NCI-H146 (cell line): ENCODE results near the gene USP36.
"Not testable (repeated sequence)": the region's sequence is repeated elsewhere in the genome, so short reads cannot be mapped to it uniquely, and the experiment has no call there.

ENCODE experiments used
- DNase-seq: peaks from one replicate; lab custom pipeline; 2025; lab: John Stamatoyannopoulos, UW

The USP36 gene

DNA sequence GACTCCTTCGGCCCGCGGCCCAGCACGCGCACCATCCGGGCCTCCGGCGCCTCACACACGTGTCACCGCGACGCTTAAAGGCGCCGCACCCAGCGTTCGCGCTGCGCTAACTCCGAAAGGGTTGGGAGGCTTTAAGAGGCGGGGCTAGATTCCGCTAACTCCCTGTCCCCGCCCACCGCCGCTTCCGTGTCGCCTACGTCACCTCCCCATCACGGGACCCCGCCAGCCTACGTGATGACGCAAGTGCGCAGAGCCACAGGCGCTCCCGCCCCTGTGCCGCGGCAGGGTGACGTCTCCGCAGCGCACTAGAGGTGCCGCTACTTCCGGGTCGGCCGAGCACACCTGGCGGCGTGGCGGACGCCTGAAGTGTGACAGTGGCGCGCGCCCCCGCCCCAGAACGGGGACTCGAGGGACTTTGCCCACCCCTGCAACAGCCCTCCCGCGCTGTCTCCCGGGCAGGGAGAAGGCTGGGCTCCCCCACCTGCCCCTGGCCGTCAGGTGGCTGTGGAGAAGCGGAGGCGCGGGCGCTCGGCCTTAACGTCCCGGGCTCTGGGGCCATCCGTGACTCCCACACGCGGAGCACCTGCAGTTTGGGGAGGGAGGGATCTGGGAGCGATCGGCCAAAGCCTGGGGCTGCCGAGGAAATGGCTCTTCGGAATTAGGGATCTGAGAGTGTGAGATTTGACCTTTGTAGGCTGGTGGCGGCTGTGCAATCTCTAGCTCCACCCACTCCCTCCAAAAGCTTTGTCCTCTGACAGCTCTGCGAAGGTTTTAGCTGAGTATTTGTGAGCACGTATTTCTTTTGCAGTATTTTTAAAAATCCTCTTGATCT lies at the start of gene USP36:
USP36 (minus strand) TSS at position 35 of the 832 bp plus-strand sequence. CDS start 4,451 bp downstream, outside the sequence.
- DNase-seq, result peak; percentile 99

DNA sequence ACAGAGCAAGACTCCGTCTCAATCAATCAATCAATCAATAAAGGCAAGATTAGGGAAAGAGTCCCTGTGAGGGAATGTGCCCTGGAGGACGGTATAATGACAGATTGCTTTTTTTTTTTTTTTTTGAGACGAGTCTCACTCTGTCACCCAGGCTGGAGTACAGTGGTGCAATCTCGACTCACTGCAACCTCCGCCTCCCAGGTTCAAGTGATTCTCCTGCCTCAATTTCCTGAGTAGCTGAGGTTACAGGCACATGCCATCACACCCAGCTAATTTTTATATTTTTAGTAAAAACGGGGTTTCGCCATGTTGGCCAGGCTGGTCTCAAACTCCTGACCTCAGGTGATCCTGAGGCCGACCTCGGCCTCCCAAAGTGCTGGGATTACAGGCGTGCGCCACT lies 49.5 kb upstream of the USP36 start:
- not testable (repeated sequence) for DNase-seq

DNA sequence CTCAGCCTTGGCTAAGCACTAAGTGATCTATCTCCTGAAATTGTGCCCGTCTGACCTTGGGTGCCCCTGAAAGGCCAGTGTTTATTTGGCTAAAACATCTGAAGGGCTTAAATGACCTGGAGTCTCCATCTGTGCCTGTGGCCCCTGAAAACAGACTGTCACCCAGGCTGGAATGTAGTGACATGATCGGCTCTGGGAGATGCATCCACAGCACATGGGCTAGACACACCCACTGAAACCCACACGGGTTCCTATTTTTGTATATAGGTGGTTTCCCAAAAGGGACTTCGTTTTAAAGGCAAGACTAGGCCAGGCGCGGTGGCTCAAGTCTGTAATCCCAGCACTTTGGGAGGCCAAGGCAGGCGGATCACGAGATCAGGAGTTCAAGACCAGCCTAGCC lies 48.9 kb upstream of the USP36 start:
- no peak for DNase-seq

DNA sequence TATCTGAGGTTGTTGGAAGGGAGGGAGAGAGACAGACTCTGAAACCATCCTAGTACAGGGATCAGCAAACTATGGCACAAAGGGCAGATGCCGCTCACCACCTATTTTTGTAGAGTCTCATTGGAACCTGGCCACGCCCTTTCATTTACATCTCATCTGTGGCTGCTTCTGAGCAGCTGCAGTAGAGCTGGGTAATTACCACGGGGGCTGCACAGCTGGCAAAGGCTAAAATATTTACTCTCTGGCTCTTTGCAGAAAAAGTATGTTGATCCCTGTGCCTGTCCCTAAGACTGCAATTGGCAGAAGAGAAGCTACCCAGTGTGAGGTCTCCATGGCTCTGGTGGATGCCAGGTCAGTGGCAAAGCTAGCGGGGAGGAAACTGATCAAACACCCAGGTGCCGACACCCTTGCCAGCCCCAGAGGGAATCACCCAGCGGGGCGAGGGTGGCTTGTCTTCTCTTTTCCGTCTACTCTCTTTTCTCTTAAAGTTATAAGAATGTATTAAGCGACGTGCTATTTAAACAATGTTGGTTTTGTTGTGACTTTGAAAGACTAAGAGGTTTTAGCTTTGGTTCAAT lies 48.4 kb upstream of the USP36 start:
- DNase-seq, result peak; percentile 8

DNA sequence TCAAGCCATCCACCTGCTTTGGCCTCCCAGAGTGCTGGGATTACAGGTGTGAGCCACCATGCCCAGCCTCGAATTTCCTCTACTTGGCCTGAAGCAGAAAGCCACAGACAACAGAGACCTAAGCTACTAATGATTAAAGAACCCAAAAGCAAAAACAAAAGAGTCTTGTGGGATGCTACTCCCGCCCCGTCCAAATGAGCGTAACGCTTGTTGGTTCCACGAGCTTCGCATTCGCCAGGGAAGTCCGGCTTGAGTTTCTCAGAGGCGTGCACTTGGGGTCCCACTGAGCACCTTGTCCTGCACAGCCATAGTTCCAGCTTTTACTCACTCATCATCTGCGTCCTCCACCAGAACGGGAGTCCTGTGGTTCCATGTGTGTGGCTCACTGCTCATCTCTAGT lies 46.3 kb upstream of the USP36 start:
- no peak for DNase-seq

DNA sequence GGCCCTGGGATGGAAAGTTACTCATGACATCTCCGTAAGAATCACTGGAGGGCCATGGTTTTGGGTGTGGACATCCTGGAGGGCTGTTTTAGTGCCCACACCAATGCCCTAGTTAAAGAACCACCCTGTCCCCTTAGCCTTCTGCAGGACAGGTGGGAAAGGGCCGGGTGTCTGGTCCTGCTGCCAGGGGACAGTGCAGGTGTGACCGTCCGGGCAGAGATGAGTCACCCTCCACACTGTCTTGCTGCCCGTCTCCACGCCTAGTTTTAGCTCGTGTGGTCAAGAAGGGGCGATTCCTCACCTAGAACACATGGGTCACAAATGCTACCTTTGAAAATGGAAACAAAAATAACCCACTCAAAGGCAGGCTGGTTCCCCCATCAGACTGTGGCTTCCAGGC lies 45.3 kb upstream of the USP36 start:
- DNase-seq, result no peak

DNA sequence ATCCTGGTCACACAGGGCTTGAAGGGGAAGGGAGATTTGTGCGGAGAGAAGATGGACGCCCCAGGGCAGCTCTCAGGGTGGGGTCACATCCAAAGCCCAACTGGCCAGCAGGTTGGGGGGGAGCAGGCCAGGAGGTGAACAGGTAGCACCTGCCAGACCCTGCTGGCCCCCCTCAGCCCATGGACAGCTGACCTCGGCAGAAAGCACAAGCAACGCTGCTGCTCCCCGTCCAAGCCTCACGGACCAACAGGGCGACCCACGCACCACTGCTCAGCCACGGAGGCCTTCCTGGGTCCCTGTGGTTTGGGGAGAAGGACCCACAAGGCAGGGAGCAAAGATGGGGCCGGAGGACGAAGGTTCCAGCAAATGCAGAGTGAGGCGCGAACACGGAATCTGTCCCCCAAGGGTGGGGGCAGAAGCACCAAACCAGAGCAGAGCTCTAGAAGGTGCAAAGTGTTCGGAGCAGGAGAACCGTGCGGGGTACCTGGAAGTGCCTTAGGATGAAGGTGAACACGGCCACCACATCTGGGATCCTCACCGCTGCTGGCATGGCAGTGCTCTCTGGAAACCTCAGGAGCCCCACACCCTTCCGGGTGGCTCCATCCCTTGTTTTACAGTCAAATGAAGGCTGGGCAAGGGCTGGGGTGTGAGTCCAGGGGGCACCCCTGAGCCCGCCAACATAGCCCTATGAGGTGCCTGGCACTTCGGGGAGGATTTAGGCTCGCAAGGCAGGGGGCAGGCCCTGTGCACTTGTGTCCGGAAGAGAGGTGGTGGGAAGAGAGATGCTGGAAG lies 44.5 kb upstream of the USP36 start:
- no peak for DNase-seq

DNA sequence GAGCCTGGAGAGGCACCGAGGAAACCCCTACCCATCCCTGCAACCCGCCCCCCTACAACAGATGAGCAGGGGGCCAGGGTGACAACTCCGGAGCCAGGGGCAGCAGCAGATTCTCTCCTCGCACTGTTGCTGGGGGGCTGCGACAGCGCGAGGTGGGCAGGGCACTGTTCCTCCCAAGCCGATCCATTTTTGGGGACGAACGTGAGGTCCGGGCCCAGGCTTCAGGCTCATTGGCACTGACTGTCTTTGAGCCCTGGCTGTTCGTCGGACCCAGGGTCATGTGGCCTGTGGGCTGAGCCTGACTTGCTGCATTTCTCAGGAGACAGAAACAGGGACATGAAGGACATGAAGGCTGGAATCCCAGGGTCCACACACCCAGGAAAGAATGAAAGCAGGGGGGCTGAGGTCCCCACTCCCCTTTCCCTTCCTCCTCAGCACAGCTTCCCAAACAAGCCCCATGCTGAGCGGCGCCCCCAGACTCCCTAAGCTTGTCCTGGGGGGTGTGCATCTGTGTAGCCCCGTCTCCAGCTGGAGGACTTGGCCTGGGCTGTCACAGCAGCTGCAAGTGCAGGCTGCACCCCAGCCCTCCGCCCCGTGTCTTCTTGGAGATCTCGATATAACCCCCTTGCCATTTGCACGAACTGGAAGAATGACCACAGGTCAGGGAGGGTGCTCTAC lies 43.7 kb upstream of the USP36 start:
- no peak for DNase-seq

DNA sequence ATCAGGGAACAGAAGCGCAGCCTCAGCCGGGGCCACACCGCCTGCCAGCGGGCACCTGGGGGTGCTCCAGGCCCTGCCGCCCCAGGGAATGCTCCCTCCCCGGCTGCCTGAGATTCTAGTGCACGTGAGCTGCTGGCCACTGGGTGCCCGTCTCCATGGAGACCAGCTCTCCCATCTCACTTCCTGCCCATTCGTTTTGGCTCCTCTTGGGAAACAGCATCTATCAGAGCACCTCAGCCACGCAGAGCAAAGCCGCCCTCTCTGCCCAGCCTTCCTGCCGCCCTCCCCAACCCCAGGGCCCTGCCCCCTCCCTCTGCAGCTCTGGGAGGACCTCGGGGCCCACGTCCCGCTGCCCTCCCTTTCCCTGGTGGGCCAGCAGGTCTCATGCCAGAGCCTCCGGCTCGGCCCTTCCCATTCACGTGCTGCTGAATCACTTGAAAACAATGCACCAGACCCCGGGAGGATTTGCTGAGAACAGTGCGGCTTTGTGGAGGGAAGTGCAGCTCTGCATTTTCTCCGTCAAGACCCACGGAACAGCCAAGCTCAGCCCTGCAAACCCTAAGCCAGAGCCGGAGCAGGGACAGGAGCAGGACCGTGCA lies 43.0 kb upstream of the USP36 start:
- DNase-seq, result peak; percentile 77

DNA sequence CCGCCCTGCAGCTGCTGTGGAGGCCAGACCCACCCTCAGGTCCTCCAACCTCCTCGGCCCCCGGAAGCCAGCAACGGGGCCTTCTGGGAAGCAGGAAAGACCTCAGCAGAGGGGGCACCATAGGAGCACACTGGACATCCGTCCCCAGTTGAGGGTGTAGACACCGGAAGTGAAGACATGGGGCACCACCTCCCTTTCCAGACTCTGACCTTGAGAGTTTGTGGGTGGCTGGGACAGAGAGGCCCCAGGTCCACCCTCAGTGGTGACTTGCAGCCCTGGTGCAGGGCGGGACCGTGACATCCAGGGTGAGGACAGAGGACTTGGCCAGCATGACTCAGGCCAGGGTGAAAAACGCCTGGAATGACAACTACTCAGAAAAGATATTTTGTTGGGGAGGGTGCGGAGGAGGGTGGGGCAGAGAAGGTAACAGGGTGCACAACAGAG lies 42.5 kb upstream of the USP36 start:
- no peak for DNase-seq

DNA sequence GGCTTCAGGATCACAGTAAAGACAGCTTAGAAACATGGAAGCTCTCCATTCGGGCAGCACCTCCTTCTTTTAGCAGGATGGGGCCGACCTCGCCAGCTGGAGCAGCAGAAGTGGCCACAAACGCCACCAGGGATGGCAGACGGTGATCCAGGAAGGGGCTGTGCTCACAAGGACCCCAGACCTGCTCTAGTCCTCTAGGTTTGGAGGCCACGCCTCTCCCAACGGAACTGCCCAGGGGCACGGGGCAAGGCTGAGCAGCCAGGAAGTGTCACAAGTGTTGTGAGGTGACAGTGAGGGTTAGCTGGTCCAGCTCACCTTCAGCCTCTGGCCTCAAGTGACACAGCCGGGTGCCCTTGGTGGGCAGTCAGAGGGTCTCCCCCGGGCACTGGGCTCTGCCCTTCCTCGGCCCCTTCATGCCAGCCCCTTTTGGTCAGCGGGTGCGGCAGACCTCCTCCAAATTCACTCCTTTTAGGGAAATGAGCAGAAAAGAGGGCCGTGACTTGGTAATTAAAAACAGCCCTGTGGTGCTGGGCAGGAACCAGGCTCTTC lies 42.0 kb upstream of the USP36 start:
- DNase-seq, result no peak

DNA sequence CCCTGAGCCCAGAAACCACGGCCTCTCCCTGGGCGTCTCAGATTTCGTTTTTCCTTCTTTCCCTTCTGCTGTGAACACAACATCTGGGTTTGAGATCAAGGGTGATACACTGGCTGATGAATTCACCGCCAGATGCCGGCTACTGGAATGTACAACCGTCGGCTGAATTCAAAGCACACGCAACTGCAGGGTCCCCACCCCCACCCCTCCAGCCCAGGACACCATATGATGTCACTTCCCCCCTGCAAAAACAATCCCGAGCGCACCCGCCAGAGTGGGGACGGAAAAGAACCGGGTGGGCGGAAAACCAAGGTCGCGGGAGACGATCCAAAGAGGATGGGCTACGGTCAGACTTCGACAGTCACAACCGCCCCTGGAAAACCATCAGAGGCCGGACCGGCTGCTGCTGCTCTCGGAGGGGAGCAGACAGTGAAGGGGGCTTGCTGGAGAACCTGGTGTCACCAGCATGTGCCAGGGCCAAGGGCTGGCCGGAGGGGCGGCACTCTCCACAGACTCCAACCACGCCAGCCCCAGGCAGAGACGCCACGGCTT lies 39.1 kb upstream of the USP36 start:
- DNase-seq, result no peak

DNA sequence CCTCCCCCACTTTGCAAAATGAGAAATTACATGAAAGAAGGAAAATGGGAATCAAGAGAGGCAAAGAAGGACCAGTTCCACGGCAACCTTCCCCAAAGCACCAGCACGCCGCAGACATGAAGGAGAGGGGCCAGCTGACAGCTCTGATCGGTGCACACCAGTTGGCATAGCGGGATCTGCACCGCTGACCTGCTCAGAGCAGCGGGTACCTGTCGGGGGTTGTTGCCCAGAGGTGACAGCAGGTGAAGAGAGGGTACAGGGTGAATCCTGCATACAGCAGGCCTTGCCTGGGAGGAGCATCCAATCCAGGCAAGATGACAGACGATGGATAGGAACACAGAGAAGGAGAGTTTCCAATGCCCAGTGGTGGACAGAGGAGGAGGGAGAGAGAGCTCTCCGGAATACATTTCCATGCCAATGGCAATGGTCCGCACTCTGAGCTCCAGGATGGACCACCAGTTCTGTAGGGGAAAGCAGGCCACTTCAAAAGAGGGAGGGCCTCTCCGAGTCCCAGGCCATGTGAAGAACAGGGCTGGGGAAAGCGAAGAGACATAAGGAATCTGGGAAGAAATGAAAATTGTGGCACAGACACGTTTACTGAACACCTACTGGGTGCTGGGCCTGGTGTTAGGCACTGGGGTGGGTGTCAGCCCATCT lies 38.4 kb upstream of the USP36 start:
- no peak for DNase-seq

DNA sequence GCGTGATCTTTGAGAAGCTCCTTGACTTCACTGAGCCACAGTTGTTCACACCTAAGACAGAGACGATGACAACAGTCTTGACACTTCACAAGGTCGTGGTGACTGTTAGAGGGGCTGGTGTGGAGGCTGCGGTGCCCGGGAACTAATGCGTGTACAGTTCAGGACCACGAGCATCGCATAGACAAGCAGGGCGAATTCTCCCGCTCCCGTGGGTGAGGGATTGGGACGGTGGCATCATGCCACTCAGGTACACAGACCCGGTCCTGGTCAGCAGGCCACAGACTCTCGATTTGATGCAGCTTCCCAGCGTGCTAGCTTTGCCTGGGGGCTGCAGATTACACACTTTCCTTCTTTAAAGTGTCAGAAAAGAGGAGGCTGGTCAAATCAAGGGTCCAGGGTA lies 37.6 kb upstream of the USP36 start:
- no peak for DNase-seq

DNA sequence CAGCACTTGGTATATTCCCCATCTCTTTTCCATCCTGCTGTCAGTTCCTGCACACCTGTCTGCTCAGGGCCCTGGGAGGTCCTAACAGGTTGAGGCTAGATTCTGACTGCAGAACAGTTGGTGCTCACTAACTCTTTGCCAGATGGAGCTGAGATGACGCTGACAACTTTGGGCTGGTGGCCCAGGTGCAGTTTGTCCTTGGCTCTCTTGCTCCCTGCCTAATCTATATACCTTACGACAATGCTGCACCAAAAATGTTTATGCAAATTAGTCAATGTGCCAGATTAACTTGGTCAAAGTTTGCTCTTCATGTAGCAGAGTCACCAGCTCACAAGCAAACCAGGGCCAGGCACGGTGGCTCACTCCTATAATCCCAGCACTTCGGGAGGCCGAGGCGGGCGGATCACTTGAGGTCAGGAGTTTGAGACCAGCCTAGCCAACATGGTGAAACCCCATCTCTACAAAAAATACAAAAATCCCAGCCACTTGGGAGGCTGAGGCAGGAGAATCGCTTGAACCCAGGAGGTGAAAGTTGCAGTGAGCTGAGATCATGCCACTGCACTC lies 36.4 kb upstream of the USP36 start:
- DNase-seq, result not testable (repeated sequence)

DNA sequence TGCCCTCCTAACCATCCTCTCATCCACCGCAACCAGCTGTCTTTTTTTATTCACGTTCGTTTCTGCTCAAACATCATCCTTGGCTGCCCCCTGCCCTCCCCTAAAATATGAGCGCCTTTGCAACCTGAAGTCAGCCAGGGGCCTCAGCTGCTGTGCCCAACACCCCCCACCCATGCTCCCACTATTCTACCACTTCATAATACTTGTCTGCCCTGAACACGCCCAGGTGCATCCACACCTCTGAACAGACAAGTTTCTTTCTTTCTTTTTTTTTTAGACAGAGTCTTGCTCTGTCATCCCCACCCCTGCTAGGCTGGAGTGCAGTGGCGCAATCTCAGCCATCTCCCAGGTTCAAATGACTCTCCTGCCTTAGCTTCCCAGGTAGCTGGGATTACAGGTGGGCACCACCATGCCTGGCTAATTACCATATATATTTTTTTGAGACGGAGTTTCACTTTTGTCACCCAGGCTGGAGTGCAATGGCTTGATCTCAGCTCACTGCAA lies 35.5 kb upstream of the USP36 start:
- no peak for DNase-seq

DNA sequence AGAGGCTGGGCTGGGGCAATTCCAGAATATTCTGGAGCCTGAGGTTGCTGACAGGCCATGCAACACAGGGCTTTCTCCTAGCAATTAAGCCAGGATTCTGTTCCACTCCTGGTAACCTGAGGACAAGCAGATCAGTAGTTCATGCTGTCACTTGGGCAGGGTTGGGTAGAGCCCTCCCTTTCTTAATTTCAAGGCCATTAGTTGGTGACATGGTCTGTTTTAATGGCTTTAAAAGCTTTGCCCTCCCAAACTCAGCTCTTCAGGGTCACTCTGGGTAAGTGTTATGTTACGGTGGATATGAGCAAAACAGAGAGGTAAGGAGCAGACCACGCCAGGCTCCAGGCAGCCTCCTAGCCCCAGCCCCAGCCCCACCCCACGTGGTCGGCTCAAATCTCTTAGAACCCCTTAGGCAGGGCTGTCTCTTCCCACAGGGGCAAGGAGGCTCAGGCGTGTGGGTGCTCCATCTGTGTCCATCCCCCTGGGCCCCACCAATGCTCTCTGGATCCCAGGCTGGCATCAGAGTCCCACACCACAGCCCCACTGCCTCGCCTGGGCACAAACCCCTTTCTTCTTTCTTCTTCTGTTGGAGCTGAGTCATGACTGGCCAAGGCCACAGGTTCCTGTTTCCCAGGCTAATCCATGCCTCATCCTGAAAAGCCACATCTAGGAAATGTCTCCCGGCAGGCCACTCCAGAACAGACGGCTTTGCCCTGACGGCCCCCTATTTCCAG lies 34.9 kb upstream of the USP36 start:
- no peak for DNase-seq

DNA sequence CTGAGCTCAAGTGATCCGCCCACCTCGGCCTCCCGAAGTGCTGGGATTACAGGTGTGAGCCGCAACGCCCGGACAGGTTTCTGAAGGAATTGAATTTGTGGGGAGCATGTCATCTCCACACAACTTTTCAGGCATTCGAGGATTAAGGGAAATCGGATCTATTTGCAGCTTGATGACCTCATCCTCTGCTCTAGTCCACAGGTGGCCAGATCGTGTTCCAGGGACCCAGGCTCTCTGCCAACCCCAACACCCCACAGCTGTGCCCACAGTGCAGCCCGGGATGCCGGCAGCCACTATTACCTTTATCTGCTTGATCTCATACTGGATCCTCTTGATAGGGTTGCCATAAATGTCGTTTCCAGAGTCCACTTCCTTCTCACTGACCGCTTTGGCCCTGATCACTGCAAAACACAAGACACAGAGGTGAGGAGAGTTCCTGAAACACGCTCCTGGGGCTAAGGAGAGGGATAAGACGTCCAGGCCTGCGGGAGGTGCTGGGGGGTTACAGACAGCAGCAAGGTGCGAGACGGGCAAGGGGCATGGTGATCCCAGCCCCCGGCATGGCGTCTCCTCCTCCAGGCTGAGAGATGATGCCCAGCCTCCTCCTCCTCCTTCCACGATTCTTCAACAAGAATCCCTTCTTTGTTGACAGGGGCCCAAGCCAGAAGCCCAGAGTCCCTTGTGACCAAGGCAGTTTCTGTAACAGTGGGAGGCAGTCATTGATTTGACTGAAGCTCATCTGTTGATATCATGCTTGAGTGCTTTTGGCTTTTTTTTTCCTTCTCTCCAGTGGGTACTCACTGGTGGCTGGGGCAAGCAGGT lies 33.1 kb upstream of the USP36 start:
- DNase-seq, result peak; percentile 41

DNA sequence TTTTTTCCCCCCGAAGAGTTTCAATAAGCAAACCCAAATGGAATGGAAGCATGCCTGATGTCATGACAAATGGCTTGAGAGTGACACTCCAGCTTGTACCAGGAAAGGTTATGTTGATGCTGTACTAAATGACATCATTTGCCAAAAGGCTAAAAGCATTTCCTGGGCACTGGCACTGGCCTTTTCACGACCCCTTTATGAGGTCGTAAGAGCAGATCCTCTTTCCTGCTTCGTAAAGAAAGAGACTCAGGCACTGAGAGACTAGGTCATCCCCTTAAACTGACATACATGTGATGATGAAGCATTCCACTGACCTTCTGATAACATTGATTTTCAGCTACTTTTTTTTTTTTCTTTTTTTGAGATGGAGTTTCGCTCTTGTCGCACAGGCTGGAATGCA lies 31.9 kb upstream of the USP36 start:
- DNase-seq, result no peak
